Measurements from ENCODE around the gene MYOM3. TPM values are rescaled to one million over a fixed set of nuclear protein-coding genes. Genes with fewer than 3 reads are reported as not detected.

MYOM3 gene
- total RNA-seq, 1 donor from 2014 or later = not detected

DNA sequence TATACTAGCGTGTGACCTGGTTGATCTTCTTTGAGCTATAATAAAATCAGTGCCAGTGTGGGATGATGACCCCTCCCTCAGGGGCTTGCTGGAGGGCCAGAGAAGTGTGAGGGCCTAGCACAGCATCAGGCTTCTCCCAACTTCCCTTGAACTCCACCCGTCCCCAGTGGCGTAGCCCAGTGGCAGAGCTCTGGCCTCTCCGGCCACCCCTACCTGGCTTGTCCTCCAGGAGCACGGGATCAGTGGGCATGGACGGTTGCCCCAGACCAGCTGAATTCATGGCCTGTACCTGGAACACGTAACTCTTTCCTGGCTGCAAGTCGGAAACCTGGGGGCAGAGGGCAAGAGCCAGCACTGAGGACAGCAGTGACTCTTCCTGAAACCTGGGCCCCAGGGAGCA lies 36.0 kb downstream of the MYOM3 start:
- peaks cover under 1% of the 10 kb centered on the region for H3K4me1 Mint-ChIP-seq

DNA sequence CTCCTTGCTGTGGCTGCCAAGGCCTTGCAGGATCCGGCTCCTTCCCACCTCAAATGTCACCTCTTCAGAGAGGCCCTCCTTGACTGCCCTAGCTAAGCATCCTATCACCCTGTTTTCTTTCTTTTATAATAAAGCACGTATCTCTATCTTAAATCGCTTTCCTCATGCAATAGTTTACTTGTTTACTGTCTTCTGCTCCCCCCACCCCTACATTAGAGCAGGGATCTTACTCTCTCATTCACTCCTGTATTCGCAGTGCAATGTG lies 36.4 kb downstream of the MYOM3 start:
- Mint-ChIP-seq H3K4me1 (peaks cover 3% of the 10 kb centered on the region), H3K36me3 (ENCODE audit: low read depth) (no peaks in the 10 kb centered on the region), H3K27me3 (ENCODE audit: low read depth) (peaks cover 7% of the 10 kb centered on the region), H3K27ac (ENCODE audit: unreplicated experiment) (no peak overlapping the region), H3K9me3 (no peaks in the 10 kb centered on the region), H3K4me3 (no peak overlapping the region)
- DNase-seq (ENCODE audit: low read depth, low spot score) = no peak
- TF ChIP-seq, protein P1, sequence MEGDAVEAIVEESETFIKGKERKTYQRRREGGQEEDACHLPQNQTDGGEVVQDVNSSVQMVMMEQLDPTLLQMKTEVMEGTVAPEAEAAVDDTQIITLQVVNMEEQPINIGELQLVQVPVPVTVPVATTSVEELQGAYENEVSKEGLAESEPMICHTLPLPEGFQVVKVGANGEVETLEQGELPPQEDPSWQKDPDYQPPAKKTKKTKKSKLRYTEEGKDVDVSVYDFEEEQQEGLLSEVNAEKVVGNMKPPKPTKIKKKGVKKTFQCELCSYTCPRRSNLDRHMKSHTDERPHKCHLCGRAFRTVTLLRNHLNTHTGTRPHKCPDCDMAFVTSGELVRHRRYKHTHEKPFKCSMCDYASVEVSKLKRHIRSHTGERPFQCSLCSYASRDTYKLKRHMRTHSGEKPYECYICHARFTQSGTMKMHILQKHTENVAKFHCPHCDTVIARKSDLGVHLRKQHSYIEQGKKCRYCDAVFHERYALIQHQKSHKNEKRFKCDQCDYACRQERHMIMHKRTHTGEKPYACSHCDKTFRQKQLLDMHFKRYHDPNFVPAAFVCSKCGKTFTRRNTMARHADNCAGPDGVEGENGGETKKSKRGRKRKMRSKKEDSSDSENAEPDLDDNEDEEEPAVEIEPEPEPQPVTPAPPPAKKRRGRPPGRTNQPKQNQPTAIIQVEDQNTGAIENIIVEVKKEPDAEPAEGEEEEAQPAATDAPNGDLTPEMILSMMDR (conservative IDR thresholded peaks at IDR 0.05) = no peak

More for the DNA sequence above, 36.0 kb downstream of the MYOM3 start:
- Mint-ChIP-seq H3K36me3 (ENCODE audit: low read depth) (no peaks in the 10 kb centered on the region), H3K27ac (ENCODE audit: unreplicated experiment) (no peak overlapping the region), H3K9me3 (no peaks in the 10 kb centered on the region), H3K27me3 (ENCODE audit: low read depth) (peaks cover 3% of the 10 kb centered on the region), H3K4me3 (no peak overlapping the region)
- TF ChIP-seq, protein P1 (conservative IDR thresholded peaks at IDR 0.05) = no peak
- DNase-seq (ENCODE audit: low read depth, low spot score) = no peak

DNA sequence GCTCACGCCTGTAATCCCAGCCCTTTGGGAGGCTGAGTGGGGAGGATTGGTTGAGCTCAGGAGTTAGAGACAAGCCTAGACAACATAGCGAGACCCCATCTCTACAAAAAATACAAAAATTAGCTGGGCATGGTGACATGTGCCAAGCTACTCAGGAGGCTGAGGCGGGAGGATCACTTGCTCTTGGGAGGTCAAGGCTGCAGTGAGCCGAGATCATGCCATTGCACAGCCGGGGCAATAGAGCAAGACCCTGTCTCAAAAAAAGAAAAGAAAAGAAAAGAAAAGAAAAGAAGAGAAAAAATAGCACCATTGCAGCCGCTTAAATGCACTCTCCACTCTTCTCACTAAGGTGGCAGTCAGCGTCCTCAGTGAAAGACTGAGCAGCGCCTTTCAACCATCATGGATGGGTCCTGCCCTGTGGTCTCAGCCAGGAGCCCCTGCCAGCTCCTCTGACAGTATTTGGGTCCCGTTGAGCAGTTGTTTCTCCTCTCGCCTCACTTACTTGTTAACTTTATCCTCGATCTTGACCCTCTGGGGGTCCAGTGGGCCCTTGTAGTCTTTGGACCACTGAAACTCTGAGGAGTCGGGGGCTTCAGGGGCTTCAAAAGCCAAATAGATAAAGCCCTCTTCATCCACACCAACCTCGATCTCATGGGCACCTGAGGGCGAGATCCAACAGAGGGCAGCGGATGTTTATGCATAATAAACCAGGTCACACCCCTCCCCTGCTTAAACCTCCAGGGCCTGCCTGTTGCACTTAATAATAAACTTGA lies 36.9 kb downstream of the MYOM3 start:
- Mint-ChIP-seq H3K36me3 (ENCODE audit: low read depth) (no peaks in the 10 kb centered on the region), H3K4me1 (peaks cover 3% of the 10 kb centered on the region), H3K4me3 (no peak overlapping the region), H3K27me3 (ENCODE audit: low read depth) (peaks cover 7% of the 10 kb centered on the region), H3K9me3 (no peaks in the 10 kb centered on the region), H3K27ac (ENCODE audit: unreplicated experiment) (no peak overlapping the region)
- TF ChIP-seq, protein P1 (conservative IDR thresholded peaks at IDR 0.05) = no peak
- no peak for DNase-seq (ENCODE audit: low read depth, low spot score)

DNA sequence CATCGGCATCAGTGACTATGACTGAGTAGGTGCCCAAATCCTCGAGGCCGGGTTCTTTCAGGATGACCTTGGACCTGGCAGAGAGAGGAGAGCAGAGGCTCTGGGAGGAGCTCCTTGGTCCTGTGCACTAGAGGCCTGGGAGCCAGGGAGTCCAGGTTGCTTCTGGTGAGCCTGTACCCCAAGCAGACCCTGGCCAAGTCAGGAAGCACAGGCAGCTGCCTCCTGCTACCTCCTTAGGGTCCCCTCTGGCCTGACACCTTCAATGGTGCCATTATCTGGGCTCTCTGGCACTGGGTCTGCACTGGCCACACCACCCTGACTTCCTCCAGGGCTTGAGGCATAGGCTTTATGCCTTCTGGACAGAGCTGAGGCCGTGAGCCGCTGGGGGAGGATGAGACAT lies 37.7 kb downstream of the MYOM3 start:
- no peak for DNase-seq (ENCODE audit: low read depth, low spot score)
- no peaks in the 10 kb centered on the region for H3K9me3 Mint-ChIP-seq
- H3K27ac Mint-ChIP-seq (ENCODE audit: unreplicated experiment) = no peak overlapping the region

DNA sequence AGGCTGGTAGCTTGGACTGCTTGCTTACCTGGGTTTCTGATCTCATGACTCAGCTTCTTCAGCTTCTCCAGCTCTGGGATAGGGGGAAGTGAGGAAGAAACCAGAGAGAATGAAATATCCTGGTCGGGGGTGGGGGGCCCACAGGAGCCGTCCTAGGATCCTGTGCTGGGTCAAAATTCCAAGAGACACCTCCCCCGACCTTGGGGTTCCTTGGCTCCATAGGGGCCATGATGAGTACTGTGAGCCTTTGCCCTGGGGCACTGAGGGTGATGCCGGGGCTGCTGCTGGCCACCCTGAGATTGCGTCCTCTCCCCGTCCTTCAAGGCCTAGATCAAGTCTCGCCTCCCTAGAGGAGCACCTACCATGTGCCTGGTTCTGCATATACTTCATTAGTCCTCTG lies 40.0 kb downstream of the MYOM3 start:
- no peaks in the 10 kb centered on the region for H3K9me3 Mint-ChIP-seq
- TF ChIP-seq, protein P1 (conservative IDR thresholded peaks at IDR 0.05) = no peak
- no peak for DNase-seq (ENCODE audit: low read depth, low spot score)
- H3K4me3 Mint-ChIP-seq = no peak overlapping the region
- H3K27me3 Mint-ChIP-seq (ENCODE audit: low read depth) = peaks cover 10% of the 10 kb centered on the region
- peaks cover 3% of the 10 kb centered on the region for H3K4me1 Mint-ChIP-seq
- H3K27ac Mint-ChIP-seq (ENCODE audit: unreplicated experiment) = no peak overlapping the region
- no peaks in the 10 kb centered on the region for H3K36me3 Mint-ChIP-seq (ENCODE audit: low read depth)

More for the DNA sequence above, 37.7 kb downstream of the MYOM3 start:
- peaks cover 7% of the 10 kb centered on the region for H3K27me3 Mint-ChIP-seq (ENCODE audit: low read depth)
- peaks cover 3% of the 10 kb centered on the region for H3K4me1 Mint-ChIP-seq
- TF ChIP-seq, protein P1 (conservative IDR thresholded peaks at IDR 0.05) = no peak
- H3K36me3 Mint-ChIP-seq (ENCODE audit: low read depth) = no peaks in the 10 kb centered on the region
- no peak overlapping the region for H3K4me3 Mint-ChIP-seq

All from neural crest cell (in vitro differentiated cells).